ENCODE measurements around the gene TOM1L2.
"Not testable (repeated sequence)": the region's sequence is repeated elsewhere in the genome, so short reads cannot be mapped to it uniquely, and the experiment has no call there.

Gene TOM1L2

GRCh38 chr17:17963066-17963465 is 9.1 kb downstream of the TOM1L2 start:
- no peak for TF ChIP-seq CTCF (IDR thresholded peaks at IDR 0.05)
- Histone ChIP-seq H3K27ac (no peak overlapping the region), H3K4me1 (ENCODE audit: control insufficient read depth in 1 of 2, insufficient read depth in 1 of 2, low read depth in 1 of 2, low read length in 1 of 2) (no peaks in the 10 kb centered on the region), H3K27me3 (no peaks in the 10 kb centered on the region), H3K4me3 (ENCODE audit: low read depth in 1 of 2, low read length in 1 of 2) (no peak overlapping the region), H3K36me3 (no peaks in the 10 kb centered on the region), H3K9me3 (no peaks in the 10 kb centered on the region)

- Histone ChIP-seq H3K4me1 (ENCODE audit: control insufficient read depth in 1 of 2, insufficient read depth in 1 of 2, low read depth in 1 of 2, low read length in 1 of 2) (no peaks in the 10 kb centered on the region), H3K4me3 (ENCODE audit: low read depth in 1 of 2, low read length in 1 of 2) (no peak overlapping the region)
These were observed 11.6 kb downstream of the TOM1L2 start for GRCh38 chr17:17960500-17961030.

GRCh38 chr17:17959520-17960361 is 12.5 kb downstream of the TOM1L2 start:
- no peak overlapping the region for H3K27ac ChIP-seq
- no peaks in the 10 kb centered on the region for H3K27me3 ChIP-seq
- H3K4me1 ChIP-seq (ENCODE audit: control insufficient read depth in 1 of 2, insufficient read depth in 1 of 2, low read depth in 1 of 2, low read length in 1 of 2) = no peaks in the 10 kb centered on the region
- no peaks in the 10 kb centered on the region for H3K36me3 ChIP-seq
- TF ChIP-seq CTCF (IDR thresholded peaks at IDR 0.05) = no peak
- no peaks in the 10 kb centered on the region for H3K9me3 ChIP-seq
- H3K4me3 ChIP-seq (ENCODE audit: low read depth in 1 of 2, low read length in 1 of 2) = no peak overlapping the region

More at GRCh38 chr17:17960500-17961030, 11.6 kb downstream of the TOM1L2 start:
- Histone ChIP-seq H3K9me3 (no peaks in the 10 kb centered on the region), H3K36me3 (no peaks in the 10 kb centered on the region), H3K27ac (no peak overlapping the region), H3K27me3 (no peaks in the 10 kb centered on the region)
- TF ChIP-seq CTCF (IDR thresholded peaks at IDR 0.05) = no peak

- H3K4me3 ChIP-seq (ENCODE audit: low read depth in 1 of 2, low read length in 1 of 2) = no peak overlapping the region
These were observed 13.2 kb downstream of the TOM1L2 start for GRCh38 chr17:17958982-17959381.

GRCh38 chr17:17957584-17957916 is 14.7 kb downstream of the TOM1L2 start:
- TF ChIP-seq CTCF (IDR thresholded peaks at IDR 0.05) = no peak
- H3K36me3 ChIP-seq = no peaks in the 10 kb centered on the region
- no peaks in the 10 kb centered on the region for H3K27me3 ChIP-seq
- H3K27ac ChIP-seq = no peak overlapping the region
- no peaks in the 10 kb centered on the region for H3K4me1 ChIP-seq (ENCODE audit: control insufficient read depth in 1 of 2, insufficient read depth in 1 of 2, low read depth in 1 of 2, low read length in 1 of 2)
- no peaks in the 10 kb centered on the region for H3K9me3 ChIP-seq
- H3K4me3 ChIP-seq (ENCODE audit: low read depth in 1 of 2, low read length in 1 of 2) = no peak overlapping the region

More at GRCh38 chr17:17958982-17959381, 13.2 kb downstream of the TOM1L2 start:
- no peak for TF ChIP-seq CTCF (IDR thresholded peaks at IDR 0.05)
- H3K27ac ChIP-seq = no peak overlapping the region
- H3K36me3 ChIP-seq = no peaks in the 10 kb centered on the region
- no peaks in the 10 kb centered on the region for H3K9me3 ChIP-seq
- H3K27me3 ChIP-seq = no peaks in the 10 kb centered on the region
- H3K4me1 ChIP-seq (ENCODE audit: control insufficient read depth in 1 of 2, insufficient read depth in 1 of 2, low read depth in 1 of 2, low read length in 1 of 2) = no peaks in the 10 kb centered on the region

GRCh38 chr17:17955790-17956341 is 16.3 kb downstream of the TOM1L2 start:
- not testable (repeated sequence) for H3K27me3 ChIP-seq; H3K4me3 ChIP-seq (ENCODE audit: low read depth in 1 of 2, low read length in 1 of 2); H3K4me1 ChIP-seq (ENCODE audit: control insufficient read depth in 1 of 2, insufficient read depth in 1 of 2, low read depth in 1 of 2, low read length in 1 of 2); H3K9me3 ChIP-seq; H3K27ac ChIP-seq; H3K36me3 ChIP-seq
